PC-3 (cell line): Measurements from ENCODE around the gene SLC25A19.

Source experiments
- EZH2 ChIP-seq: fragments of 300-600 bp; sonication (generic); IDR thresholded peaks from one replicate; pipeline ENCODE4 v1.6.1; 2017; ENCODE audit warnings: antibody characterized with exemption, mild to moderate bottlenecking, low read length; ENCODE audit not compliant: unreplicated experiment
- EZH2phosphoT487 ChIP-seq: fragments of 300-600 bp; sonication (generic); IDR thresholded peaks from 2 replicates; pipeline ENCODE4 v1.6.1; 2018; ENCODE audit warnings: mild to moderate bottlenecking, antibody characterized with exemption, low read length, borderline replicate concordance
- TF ChIP-seq, protein P1 (sequence below): fragments of 300-600 bp; sonication (generic); conservative IDR thresholded peaks from 2 replicates; pipeline ENCODE4 v1.5.1; 2017; ENCODE audit warnings: antibody characterized with exemption, low read depth, mild to moderate bottlenecking, low read length

DNA sequence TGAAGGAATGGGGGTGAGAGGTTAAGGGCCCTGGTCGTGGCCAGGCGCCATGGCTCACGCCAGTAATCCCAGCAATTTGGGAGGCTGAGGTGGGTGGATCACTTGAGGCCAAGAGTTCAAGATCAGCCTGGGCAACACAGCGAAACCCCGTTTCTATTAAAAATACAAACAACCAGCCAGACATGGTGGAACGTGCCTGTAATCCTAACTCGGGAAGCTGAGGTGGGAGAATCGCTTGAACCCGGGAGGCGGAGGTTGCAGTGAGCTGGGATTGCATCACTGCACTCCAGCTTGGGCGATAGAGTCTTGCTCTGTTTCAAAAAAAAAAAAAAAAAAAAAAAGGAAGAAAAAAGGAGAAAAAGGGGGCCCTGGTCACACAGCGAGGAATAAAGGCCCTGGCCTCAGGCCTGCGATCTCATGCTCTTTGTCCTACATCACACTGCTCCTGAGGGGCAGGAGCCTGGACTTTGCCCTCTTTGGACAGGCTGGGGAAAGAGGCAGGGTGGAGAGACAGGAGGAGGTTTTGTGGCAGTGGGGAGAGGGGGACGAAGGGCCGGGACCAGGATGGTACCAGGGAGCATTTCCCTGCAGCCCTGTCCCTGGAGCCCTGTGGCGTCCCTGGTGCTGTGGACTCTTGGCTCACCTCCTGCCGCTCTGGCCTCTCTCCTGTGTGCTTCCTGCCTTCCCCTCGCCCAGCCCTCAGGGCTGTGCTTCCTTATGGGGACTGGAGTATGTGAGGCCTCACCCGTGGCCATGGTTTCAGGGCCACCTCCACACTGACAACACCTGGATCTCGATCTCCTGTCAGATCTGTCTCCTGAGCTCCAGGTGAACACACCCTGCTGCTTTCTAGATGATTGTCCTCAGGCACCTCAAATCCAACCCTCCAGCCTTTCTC lies 19.7 kb upstream of the SLC25A19 start:
- TF ChIP-seq, protein P1, sequence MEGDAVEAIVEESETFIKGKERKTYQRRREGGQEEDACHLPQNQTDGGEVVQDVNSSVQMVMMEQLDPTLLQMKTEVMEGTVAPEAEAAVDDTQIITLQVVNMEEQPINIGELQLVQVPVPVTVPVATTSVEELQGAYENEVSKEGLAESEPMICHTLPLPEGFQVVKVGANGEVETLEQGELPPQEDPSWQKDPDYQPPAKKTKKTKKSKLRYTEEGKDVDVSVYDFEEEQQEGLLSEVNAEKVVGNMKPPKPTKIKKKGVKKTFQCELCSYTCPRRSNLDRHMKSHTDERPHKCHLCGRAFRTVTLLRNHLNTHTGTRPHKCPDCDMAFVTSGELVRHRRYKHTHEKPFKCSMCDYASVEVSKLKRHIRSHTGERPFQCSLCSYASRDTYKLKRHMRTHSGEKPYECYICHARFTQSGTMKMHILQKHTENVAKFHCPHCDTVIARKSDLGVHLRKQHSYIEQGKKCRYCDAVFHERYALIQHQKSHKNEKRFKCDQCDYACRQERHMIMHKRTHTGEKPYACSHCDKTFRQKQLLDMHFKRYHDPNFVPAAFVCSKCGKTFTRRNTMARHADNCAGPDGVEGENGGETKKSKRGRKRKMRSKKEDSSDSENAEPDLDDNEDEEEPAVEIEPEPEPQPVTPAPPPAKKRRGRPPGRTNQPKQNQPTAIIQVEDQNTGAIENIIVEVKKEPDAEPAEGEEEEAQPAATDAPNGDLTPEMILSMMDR = no peak
- TF ChIP-seq EZH2phosphoT487 = no peak
- TF ChIP-seq EZH2 = no peak
